Upper lobe of right lung (tissue), 1 donor: Measurements from ENCODE around the gene GPR141. TPM values are rescaled to one million over a fixed set of nuclear protein-coding genes. Genes with fewer than 3 reads are reported as not detected.
A peak's percentile ranks its signal among the peaks of the same experiment; 100 is the strongest.

Source experiments
- ATAC-seq: fragments of 200-7000 bp; cut with Tn5 transposase; one replicate; pipeline ENCODE4 v1.9.1; 2020; ENCODE audit warnings: mild to moderate bottlenecking, moderate library complexity
- DNase-seq: peaks from one replicate; pipeline ENCODE4 v3.0.0-alpha.2; 2020
- H3K27ac ChIP-seq: fragments of 200-600 bp; one replicate; pipeline ENCODE4 v1.8.0; 2022
- H3K27me3 ChIP-seq: fragments of 200-600 bp; one replicate; pipeline ENCODE4 v1.8.0; 2022; ENCODE audit warnings: mild to moderate bottlenecking
- H3K36me3 ChIP-seq: fragments of 200-600 bp; one replicate; pipeline ENCODE4 v1.8.0; 2022
- H3K4me1 ChIP-seq: fragments of 200-600 bp; one replicate; pipeline ENCODE4 v1.8.0; 2022
- H3K4me3 ChIP-seq: fragments of 200-600 bp; one replicate; pipeline ENCODE4 v1.8.0; 2022; ENCODE audit warnings: mild to moderate bottlenecking
- H3K9me3 ChIP-seq: fragments of 200-600 bp; one replicate; pipeline ENCODE4 v1.8.0; 2022
- CTCF ChIP-seq: fragments of 200-600 bp; IDR thresholded peaks from one replicate; pipeline ENCODE4 v1.8.0; 2022; ENCODE audit warnings: antibody characterized with exemption
- intact Hi-C: fragments of 100-400 bp; cut with DNase I; formaldehyde crosslinking; loops from one replicate; pipeline ENCODE4 v1.11.0; 2022
- total RNA-seq: library from RNA; stranded (reverse); fragmentation: NEBNext Ultra II Directional; extraction: Animal tissue kit (Norgen Biotek cat#: 25700); gene quantifications from one replicate; pipeline ENCODE4 v1.2.1, GENCODE V29; 2021
- donor health status: DM: no; HTN: yes; CAD: no; lungs with severe emphysema.

GPR141 gene
- total RNA-seq, 1 donor from 2014 or later: 4.0 TPM

GRCh38 chr7:37665352-37666022 is 18.1 kb upstream of the GPR141 start:
- ATAC-seq (no peak), DNase-seq (no peak)
- Histone ChIP-seq H3K9me3 (no peaks in the 10 kb centered on the region), H3K4me3 (no peak overlapping the region), H3K27me3 (no peaks in the 10 kb centered on the region), H3K36me3 (no peaks in the 10 kb centered on the region), H3K4me1 (no peaks in the 10 kb centered on the region), H3K27ac (no peak overlapping the region)
- intact Hi-C loops: no loop called here
- no peak for TF ChIP-seq CTCF

GRCh38 chr7:37666026-37666799 is 17.4 kb upstream of the GPR141 start:
- peak; percentile 66 for ATAC-seq
- intact Hi-C loops: no loop called here
- Histone ChIP-seq H3K9me3 (no peaks in the 10 kb centered on the region), H3K4me1 (no peaks in the 10 kb centered on the region), H3K36me3 (no peaks in the 10 kb centered on the region), H3K4me3 (no peak overlapping the region), H3K27ac (no peak overlapping the region), H3K27me3 (no peaks in the 10 kb centered on the region)
- no peak for DNase-seq
- TF ChIP-seq CTCF: no peak

- H3K27me3 ChIP-seq: no peaks in the 10 kb centered on the region
- H3K36me3 ChIP-seq: no peaks in the 10 kb centered on the region
- no peaks in the 10 kb centered on the region for H3K4me1 ChIP-seq
- ATAC-seq: no peak
- intact Hi-C loops: no loop called here
- H3K9me3 ChIP-seq: no peaks in the 10 kb centered on the region
- no peak for DNase-seq
- no peak for TF ChIP-seq CTCF
- no peak overlapping the region for H3K27ac ChIP-seq
- H3K4me3 ChIP-seq: no peak overlapping the region
These were observed 13.7 kb upstream of the GPR141 start for GRCh38 chr7:37669818-37670217.

- H3K9me3 ChIP-seq: no peaks in the 10 kb centered on the region
- no peaks in the 10 kb centered on the region for H3K4me1 ChIP-seq
- DNase-seq: no peak
- no peaks in the 10 kb centered on the region for H3K27me3 ChIP-seq
- no peak for ATAC-seq
- intact Hi-C loops: no loop called here
- H3K27ac ChIP-seq: no peak overlapping the region
- TF ChIP-seq CTCF: no peak
- no peaks in the 10 kb centered on the region for H3K36me3 ChIP-seq
- no peak overlapping the region for H3K4me3 ChIP-seq
These were observed 13.1 kb upstream of the GPR141 start for GRCh38 chr7:37670436-37670835.

GRCh38 chr7:37671876-37672275 is 11.7 kb upstream of the GPR141 start:
- H3K9me3 ChIP-seq: no peaks in the 10 kb centered on the region
- H3K27ac ChIP-seq: no peak overlapping the region
- intact Hi-C loops: no loop called here
- ATAC-seq: no peak
- no peaks in the 10 kb centered on the region for H3K36me3 ChIP-seq
- no peaks in the 10 kb centered on the region for H3K27me3 ChIP-seq
- no peak for DNase-seq
- no peaks in the 10 kb centered on the region for H3K4me1 ChIP-seq
- no peak for TF ChIP-seq CTCF
- H3K4me3 ChIP-seq: no peak overlapping the region
